GM12865 (cell line): Measurements from ENCODE around the gene LTA.

Source experiments
- DNase-seq: peaks from one replicate; pipeline ENCODE4 v3.0.0; 2010; ENCODE audit warnings: low read depth
- H3K4me3 ChIP-seq: 2 replicates; pipeline ENCODE4 v1.5.1; 2011; ENCODE audit warnings: mild to moderate bottlenecking, low read depth, low read length, control low read depth
- CTCF ChIP-seq: IDR thresholded peaks from 2 replicates; pipeline ENCODE4 v1.5.1; 2011; ENCODE audit warnings: low read length, control low read depth, low read depth, inconsistent platforms; ENCODE audit not compliant: insufficient read depth; ENCODE audit errors: missing control alignments

LTA gene

GRCh38 chr6:31621320-31621939 is 49.3 kb downstream of the LTA start:
- no peak for DNase-seq
- TF ChIP-seq CTCF, result no peak
- H3K4me3 ChIP-seq, result peak overlapping the region; percentile 98

- no peak for DNase-seq
- no peak for TF ChIP-seq CTCF
- H3K4me3 ChIP-seq, result peak overlapping the region; percentile 98
Measured at GRCh38 chr6:31621991-31622390, 49.9 kb downstream of the LTA start.

- no peak overlapping the region for H3K4me3 ChIP-seq
- TF ChIP-seq CTCF, result no peak
- no peak for DNase-seq
Measured at GRCh38 chr6:31622684-31623091, 50.6 kb downstream of the LTA start.
